A549 (cell line): ENCODE results near the gene FAM53B. TPM values are rescaled to one million over a fixed set of nuclear protein-coding genes. Genes with fewer than 3 reads are reported as not detected.

Experiments used
- ATAC-seq, 2 experiments: fragments of 200-7000 bp in 1 of 2; fragments of >200 bp in 1 of 2; cut with Nextera tagmentation in 1 of 2; cut with Tn5 transposase in 1 of 2; 3 replicates each; pipeline versions ENCODE4 v1.8.0 to v1.9.1; 2018 to 2020; ENCODE audit warnings: mild to moderate bottlenecking in 1 of 2, moderate library complexity in 1 of 2
- CTCF ChIA-PET: fragments of 300-600 bp; sonication (Branson Sonifier 250); formaldehyde crosslinking; extraction: SDS; loops from one replicate; lab custom pipeline; 2021; ENCODE audit warnings: antibody characterized with exemption, inconsistent platforms; lab: Yijun Ruan, JAX
- POLR2A ChIA-PET: fragments of 350-600 bp; formaldehyde crosslinking; extraction: SDS; loops from one replicate; lab custom pipeline; 2021; ENCODE audit warnings: antibody characterized with exemption, inconsistent platforms; lab: Yijun Ruan, JAX
- DNase-seq, 2 experiments: peaks; one replicate each; pipeline versions ENCODE4 v3.0.0 to v3.0.0-alpha.2; 2011 to 2016; ENCODE audit warnings: low read depth in 1 of 2, low spot score in 1 of 2
- FAIRE-seq: peaks from 2 replicates; lab custom pipeline; 2011; peaks lifted over from hg19 to GRCh38; lab: Jason Lieb, UNC
- H3K27ac ChIP-seq, 2 experiments: fragments of >200 bp; sonication (Bioruptor Twin); formaldehyde crosslinking; 3 replicates each; pipeline ENCODE4 v1.5.1; 2016 to 2017
- H3K4me1 ChIP-seq: fragments of >200 bp; sonication (Bioruptor Twin); formaldehyde crosslinking; 3 replicates; pipeline ENCODE4 v1.6.1; 2016
- H3K4me2 ChIP-seq: fragments of >200 bp; sonication (Bioruptor Twin); formaldehyde crosslinking; 3 replicates; pipeline ENCODE4 v1.6.1; 2016
- H3K4me3 ChIP-seq: fragments of >200 bp; sonication (Bioruptor Twin); formaldehyde crosslinking; 3 replicates; pipeline ENCODE4 v1.5.1; 2016
- H3K9me3 ChIP-seq: fragments of >200 bp; sonication (Bioruptor Twin); formaldehyde crosslinking; 3 replicates; pipeline ENCODE4 v1.6.1; 2016
- CHD2 ChIP-seq: fragments of 150-350 bp; IDR thresholded peaks from 2 replicates; pipeline ENCODE4 v1.6.1; 2014; ENCODE audit warnings: low read length; ENCODE audit not compliant: partially characterized antibody
- FOSB ChIP-seq: fragments of 250-450 bp; sonication (Bioruptor Pico); IDR thresholded peaks from 2 replicates; pipeline ENCODE4 v1.5.0; 2020; ENCODE audit warnings: mild to moderate bottlenecking, moderate library complexity
- GATA3 ChIP-seq: IDR thresholded peaks from 2 replicates; pipeline ENCODE4 v1.6.1; 2012; ENCODE audit warnings: borderline replicate concordance
- HDAC2 ChIP-seq: fragments of 200-600 bp; sonication (generic); IDR thresholded peaks from 2 replicates; pipeline ENCODE4 v1.6.1; 2016
- HEYL ChIP-seq: fragments of 250-450 bp; sonication (Bioruptor Pico); IDR thresholded peaks from 2 replicates; pipeline ENCODE4 v1.8.0; 2021; ENCODE audit warnings: mild to moderate bottlenecking, moderate library complexity
- HOXB13 ChIP-seq: fragments of 250-450 bp; sonication (Bioruptor Pico); IDR thresholded peaks from 2 replicates; pipeline ENCODE4 v1.5.0; 2020; ENCODE audit warnings: low read depth, mild to moderate bottlenecking, moderate library complexity
- MAFK ChIP-seq: fragments of 450-650 bp; IDR thresholded peaks from 2 replicates; pipeline ENCODE4 v1.6.1; 2014; ENCODE audit not compliant: partially characterized antibody
- MYC ChIP-seq: IDR thresholded peaks from 2 replicates; pipeline ENCODE4 v1.6.1; 2012; ENCODE audit warnings: mild to moderate bottlenecking, inconsistent platforms, low read length, improper control_type of control experiment, borderline replicate concordance
- NFE2L2 ChIP-seq: fragments of 150-350 bp; conservative IDR thresholded peaks from 2 replicates; pipeline ENCODE4 v1.6.1; 2014; ENCODE audit warnings: low read length
- NPAS2 ChIP-seq: fragments of 250-450 bp; sonication (Bioruptor Pico); IDR thresholded peaks from 2 replicates; pipeline ENCODE4 v1.8.0; 2022; ENCODE audit warnings: mild to moderate bottlenecking, moderate library complexity, borderline replicate concordance
- PHF8 ChIP-seq: fragments of 200-600 bp; sonication (generic); IDR thresholded peaks from 2 replicates; pipeline ENCODE4 v1.6.1; 2016; ENCODE audit warnings: low read depth, mild to moderate bottlenecking, antibody characterized with exemption, moderate library complexity, borderline replicate concordance
- POLR2A ChIP-seq: IDR thresholded peaks from 2 replicates; pipeline ENCODE4 v1.6.1; 2012; ENCODE audit warnings: mild to moderate bottlenecking, low read length
- RAD21 ChIP-seq, 2 experiments: fragments of >200 bp in 1 of 2; sonication (Bioruptor Twin) in 1 of 2; formaldehyde crosslinking in 1 of 2; IDR thresholded peaks in 1 of 2; conservative IDR thresholded peaks in 1 of 2; 2 replicates in 1 of 2; 3 replicates in 1 of 2; pipeline ENCODE4 v1.6.1; 2012 to 2018; ENCODE audit warnings: inconsistent platforms in 1 of 2
- RARB ChIP-seq: fragments of 250-450 bp; sonication (Bioruptor Pico); IDR thresholded peaks from 2 replicates; pipeline ENCODE4 v1.8.0; 2021; ENCODE audit warnings: mild to moderate bottlenecking, moderate library complexity
- SMC3 ChIP-seq: fragments of >200 bp; sonication (Bioruptor Twin); formaldehyde crosslinking; IDR thresholded peaks from 3 replicates; pipeline ENCODE4 v1.6.1; 2018; ENCODE audit warnings: inconsistent platforms
- ZNF302 ChIP-seq: fragments of 250-450 bp; sonication (Bioruptor Pico); IDR thresholded peaks from 2 replicates; pipeline ENCODE4 v1.9.0; 2021; ENCODE audit warnings: inconsistent platforms, mild to moderate bottlenecking, moderate library complexity
- WGBS: methylation state at CpG from one replicate; pipeline ENCODE4 v1.1.6; 2017; ENCODE audit errors: missing lambda C conversion rate; 5-methylcytosine and 5-hydroxymethylcytosine counted together
- polyA plus RNA-seq, 4 experiments: library from polyadenylated mRNA; depleted of rRNA in 3 of 4; stranded (reverse); fragments of >200 nt; fragmentation: RNase III in 1 of 4; extraction: RNeasy Plus Mini Kit Qiagen cat#74134 plus additional on column Dnase treatment in 1 of 4; gene quantifications; 2 replicates in 3 of 4; 3 replicates in 1 of 4; pipeline ENCODE4 v1.2.3, GENCODE V29; 2011 to 2017
- TF ChIP-seq, protein P1 (sequence below): fragments of >200 bp; sonication (Bioruptor Twin); formaldehyde crosslinking; IDR thresholded peaks from 2 replicates; pipeline ENCODE4 v1.6.1; 2016
- TF ChIP-seq, protein P2 (sequence below): IDR thresholded peaks from 2 replicates; pipeline ENCODE4 v1.6.1; 2012
- TF ChIP-seq, protein P3 (sequence below): fragments of >200 bp; sonication (Bioruptor Twin); formaldehyde crosslinking; IDR thresholded peaks from 3 replicates; pipeline ENCODE4 v1.5.1; 2016
- TF ChIP-seq, protein P4 (sequence below): fragments of 250-450 bp; sonication (Bioruptor Pico); IDR thresholded peaks from 2 replicates; pipeline ENCODE4 v1.5.0; 2021; ENCODE audit warnings: mild to moderate bottlenecking, moderate library complexity, borderline replicate concordance
- TF ChIP-seq, protein P5 (sequence below): fragments of >200 bp; sonication (Bioruptor Twin); formaldehyde crosslinking; IDR thresholded peaks from 3 replicates; pipeline ENCODE4 v1.6.1; 2016

FAM53B gene
- polyA plus RNA-seq, 2 of the 4 experiments (the other 2 are of a cell fraction) = 5.1 to 8.5 TPM

DNA sequence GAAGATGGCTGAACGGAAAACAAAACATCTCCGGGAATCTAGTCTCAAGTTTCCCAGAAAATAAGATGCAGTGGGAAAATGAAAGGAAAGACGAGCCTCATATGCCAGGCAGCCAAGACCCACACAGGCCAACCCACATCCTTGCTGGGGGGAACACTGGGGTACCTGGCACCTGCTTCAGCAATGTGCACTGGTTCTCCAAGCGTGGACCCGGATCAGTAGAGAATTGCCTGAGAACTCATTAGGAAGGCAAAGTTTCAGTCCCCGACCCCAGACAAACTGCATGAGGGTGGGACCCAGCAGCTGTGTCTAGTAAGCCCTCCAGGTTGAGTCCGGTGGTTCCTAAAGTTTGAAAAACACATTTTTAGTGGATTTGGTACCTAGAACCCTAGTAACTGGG lies 18.4 kb downstream of the FAM53B start:
- H3K9me3 ChIP-seq = no peaks in the 10 kb centered on the region
- WGBS = 92% methylated on average over 7 of the region's 7 CpGs
- H3K4me2 ChIP-seq = no peak overlapping the region
- TF ChIP-seq SMC3 (no peak), POLR2A (no peak), PHF8 (no peak), HEYL (CRISPR knock-in tag) (no peak), MAFK (no peak), HOXB13 (CRISPR knock-in tag) (no peak), ZNF302 (CRISPR knock-in tag) (no peak), RAD21 (conservative IDR thresholded peaks at IDR 0.05 in 1 of 2, IDR thresholded peaks at IDR 0.05 in 1 of 2) (no peak), HDAC2 (no peak), MYC (no peak), NPAS2 (CRISPR knock-in tag) (no peak)
- TF ChIP-seq, protein P1, sequence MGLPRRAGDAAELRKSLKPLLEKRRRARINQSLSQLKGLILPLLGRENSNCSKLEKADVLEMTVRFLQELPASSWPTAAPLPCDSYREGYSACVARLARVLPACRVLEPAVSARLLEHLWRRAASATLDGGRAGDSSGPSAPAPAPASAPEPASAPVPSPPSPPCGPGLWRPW = no peak
- TF ChIP-seq, protein P2, sequence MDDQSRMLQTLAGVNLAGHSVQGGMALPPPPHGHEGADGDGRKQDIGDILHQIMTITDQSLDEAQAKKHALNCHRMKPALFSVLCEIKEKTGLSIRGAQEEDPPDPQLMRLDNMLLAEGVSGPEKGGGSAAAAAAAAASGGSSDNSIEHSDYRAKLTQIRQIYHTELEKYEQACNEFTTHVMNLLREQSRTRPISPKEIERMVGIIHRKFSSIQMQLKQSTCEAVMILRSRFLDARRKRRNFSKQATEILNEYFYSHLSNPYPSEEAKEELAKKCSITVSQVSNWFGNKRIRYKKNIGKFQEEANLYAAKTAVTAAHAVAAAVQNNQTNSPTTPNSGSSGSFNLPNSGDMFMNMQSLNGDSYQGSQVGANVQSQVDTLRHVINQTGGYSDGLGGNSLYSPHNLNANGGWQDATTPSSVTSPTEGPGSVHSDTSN = no peak
- TF ChIP-seq, protein P3, sequence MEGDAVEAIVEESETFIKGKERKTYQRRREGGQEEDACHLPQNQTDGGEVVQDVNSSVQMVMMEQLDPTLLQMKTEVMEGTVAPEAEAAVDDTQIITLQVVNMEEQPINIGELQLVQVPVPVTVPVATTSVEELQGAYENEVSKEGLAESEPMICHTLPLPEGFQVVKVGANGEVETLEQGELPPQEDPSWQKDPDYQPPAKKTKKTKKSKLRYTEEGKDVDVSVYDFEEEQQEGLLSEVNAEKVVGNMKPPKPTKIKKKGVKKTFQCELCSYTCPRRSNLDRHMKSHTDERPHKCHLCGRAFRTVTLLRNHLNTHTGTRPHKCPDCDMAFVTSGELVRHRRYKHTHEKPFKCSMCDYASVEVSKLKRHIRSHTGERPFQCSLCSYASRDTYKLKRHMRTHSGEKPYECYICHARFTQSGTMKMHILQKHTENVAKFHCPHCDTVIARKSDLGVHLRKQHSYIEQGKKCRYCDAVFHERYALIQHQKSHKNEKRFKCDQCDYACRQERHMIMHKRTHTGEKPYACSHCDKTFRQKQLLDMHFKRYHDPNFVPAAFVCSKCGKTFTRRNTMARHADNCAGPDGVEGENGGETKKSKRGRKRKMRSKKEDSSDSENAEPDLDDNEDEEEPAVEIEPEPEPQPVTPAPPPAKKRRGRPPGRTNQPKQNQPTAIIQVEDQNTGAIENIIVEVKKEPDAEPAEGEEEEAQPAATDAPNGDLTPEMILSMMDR = no peak
- TF ChIP-seq, protein P4, sequence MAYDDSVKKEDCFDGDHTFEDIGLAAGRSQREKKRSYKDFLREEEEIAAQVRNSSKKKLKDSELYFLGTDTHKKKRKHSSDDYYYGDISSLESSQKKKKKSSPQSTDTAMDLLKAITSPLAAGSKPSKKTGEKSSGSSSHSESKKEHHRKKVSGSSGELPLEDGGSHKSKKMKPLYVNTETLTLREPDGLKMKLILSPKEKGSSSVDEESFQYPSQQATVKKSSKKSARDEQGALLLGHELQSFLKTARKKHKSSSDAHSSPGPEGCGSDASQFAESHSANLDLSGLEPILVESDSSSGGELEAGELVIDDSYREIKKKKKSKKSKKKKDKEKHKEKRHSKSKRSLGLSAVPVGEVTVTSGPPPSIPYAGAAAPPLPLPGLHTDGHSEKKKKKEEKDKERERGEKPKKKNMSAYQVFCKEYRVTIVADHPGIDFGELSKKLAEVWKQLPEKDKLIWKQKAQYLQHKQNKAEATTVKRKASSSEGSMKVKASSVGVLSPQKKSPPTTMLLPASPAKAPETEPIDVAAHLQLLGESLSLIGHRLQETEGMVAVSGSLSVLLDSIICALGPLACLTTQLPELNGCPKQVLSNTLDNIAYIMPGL (CRISPR knock-in tag) = no peak
- POLR2A ChIA-PET = interaction anchor here (0.7 kb wide), 1 partner anchor 1746 kb away, joined by 3 read pairs; the partner anchor contains the start of gene PSTK
- FAIRE-seq = no peak
- H3K4me1 ChIP-seq = no peaks in the 10 kb centered on the region
- no peak for ATAC-seq
- CTCF ChIA-PET = interaction anchor here (1.0 to 3.7 kb wide), 4 partner anchors 9 to 204 kb away, joined by 3 to 12 read pairs (median 4); no protein-coding TSS in a partner anchor
- H3K27ac ChIP-seq = no peak overlapping the region
- DNase-seq = no peak
- H3K4me3 ChIP-seq = no peak overlapping the region

DNA sequence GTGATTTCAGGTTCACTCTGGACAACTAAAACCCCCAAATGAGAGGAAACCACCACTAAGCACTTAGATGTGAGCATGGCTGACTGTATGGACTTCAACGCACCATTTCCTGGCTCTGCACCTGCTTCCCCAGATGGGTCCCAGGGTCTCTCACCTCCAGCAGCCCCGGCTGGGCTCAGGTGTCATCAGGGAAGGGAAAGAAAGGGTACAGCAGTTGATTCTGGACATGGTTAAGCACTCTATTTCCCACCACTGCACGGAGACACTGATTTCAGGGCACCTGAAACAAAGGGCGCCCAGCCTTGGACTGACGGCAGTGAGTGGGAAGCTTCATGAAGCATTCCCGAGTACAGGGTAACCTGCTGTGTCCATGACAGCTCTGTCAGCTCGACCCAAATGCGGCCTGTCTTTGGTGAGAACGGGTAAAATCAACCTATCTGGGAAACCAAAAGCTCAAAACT lies 19.0 kb downstream of the FAM53B start:
- no peak overlapping the region for H3K4me2 ChIP-seq
- ChIA-PET POLR2A (interaction anchor here (0.7 kb wide), 1 partner anchor 1745 kb away, joined by 3 read pairs; the partner anchor contains the start of gene PSTK), CTCF (interaction anchor here (1.0 to 3.7 kb wide), 2 partner anchors 10 to 16 kb away, joined by 3 to 12 read pairs; no protein-coding TSS in a partner anchor)
- DNase-seq (no peak), FAIRE-seq (no peak), ATAC-seq (no peak)
- H3K4me1 ChIP-seq = no peaks in the 10 kb centered on the region
- no peaks in the 10 kb centered on the region for H3K9me3 ChIP-seq
- TF ChIP-seq HOXB13 (CRISPR knock-in tag) (no peak), CHD2 (no peak), NFE2L2 (no peak), GATA3 (no peak), FOSB (CRISPR knock-in tag) (no peak), RARB (CRISPR knock-in tag) (no peak)
- TF ChIP-seq, protein P5, sequence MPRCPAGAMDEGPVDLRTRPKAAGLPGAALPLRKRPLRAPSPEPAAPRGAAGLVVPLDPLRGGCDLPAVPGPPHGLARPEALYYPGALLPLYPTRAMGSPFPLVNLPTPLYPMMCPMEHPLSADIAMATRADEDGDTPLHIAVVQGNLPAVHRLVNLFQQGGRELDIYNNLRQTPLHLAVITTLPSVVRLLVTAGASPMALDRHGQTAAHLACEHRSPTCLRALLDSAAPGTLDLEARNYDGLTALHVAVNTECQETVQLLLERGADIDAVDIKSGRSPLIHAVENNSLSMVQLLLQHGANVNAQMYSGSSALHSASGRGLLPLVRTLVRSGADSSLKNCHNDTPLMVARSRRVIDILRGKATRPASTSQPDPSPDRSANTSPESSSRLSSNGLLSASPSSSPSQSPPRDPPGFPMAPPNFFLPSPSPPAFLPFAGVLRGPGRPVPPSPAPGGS = no peak
- TF ChIP-seq, protein P2 = no peak
- H3K27ac ChIP-seq = no peak overlapping the region
- WGBS = 86% methylated on average over 9 of the region's 9 CpGs
- H3K4me3 ChIP-seq = no peak overlapping the region
